ENCODE measurements around the gene MEAK7.

- TF ChIP-seq, protein P1, sequence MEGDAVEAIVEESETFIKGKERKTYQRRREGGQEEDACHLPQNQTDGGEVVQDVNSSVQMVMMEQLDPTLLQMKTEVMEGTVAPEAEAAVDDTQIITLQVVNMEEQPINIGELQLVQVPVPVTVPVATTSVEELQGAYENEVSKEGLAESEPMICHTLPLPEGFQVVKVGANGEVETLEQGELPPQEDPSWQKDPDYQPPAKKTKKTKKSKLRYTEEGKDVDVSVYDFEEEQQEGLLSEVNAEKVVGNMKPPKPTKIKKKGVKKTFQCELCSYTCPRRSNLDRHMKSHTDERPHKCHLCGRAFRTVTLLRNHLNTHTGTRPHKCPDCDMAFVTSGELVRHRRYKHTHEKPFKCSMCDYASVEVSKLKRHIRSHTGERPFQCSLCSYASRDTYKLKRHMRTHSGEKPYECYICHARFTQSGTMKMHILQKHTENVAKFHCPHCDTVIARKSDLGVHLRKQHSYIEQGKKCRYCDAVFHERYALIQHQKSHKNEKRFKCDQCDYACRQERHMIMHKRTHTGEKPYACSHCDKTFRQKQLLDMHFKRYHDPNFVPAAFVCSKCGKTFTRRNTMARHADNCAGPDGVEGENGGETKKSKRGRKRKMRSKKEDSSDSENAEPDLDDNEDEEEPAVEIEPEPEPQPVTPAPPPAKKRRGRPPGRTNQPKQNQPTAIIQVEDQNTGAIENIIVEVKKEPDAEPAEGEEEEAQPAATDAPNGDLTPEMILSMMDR (IDR thresholded peaks at IDR 0.05): no peak
- TF ChIP-seq POLR2A (IDR thresholded peaks at IDR 0.05): no peak
These were observed 44.5 kb downstream of the MEAK7 start for GRCh38 chr16:84459941-84460405.

All from Peyer's patch (tissue), 4 donors.